Measurements from ENCODE around the gene SMYD2. TPM values are rescaled to one million over a fixed set of nuclear protein-coding genes. Genes with fewer than 3 reads are reported as not detected.

SMYD2 gene
- total RNA-seq, 1 donor from 2014 or later, result 46.8 TPM

GRCh38 chr1:214321705-214322453 lies 40.9 kb downstream of the SMYD2 start:
- H3K27ac Mint-ChIP-seq, result no peak overlapping the region
- no peaks in the 10 kb centered on the region for H3K4me1 Mint-ChIP-seq (ENCODE audit: low read depth)
- H3K27me3 Mint-ChIP-seq, result no peaks in the 10 kb centered on the region
- no peak overlapping the region for H3K4me3 Mint-ChIP-seq (ENCODE audit: low read depth)
- no peak for TF ChIP-seq CTCF (IDR thresholded peaks at IDR 0.05; ENCODE audit: unreplicated experiment)
- no peaks in the 10 kb centered on the region for H3K9me3 Mint-ChIP-seq (ENCODE audit: low read depth)
- H3K36me3 Mint-ChIP-seq (ENCODE audit: insufficient read depth), result peaks cover 16% of the 10 kb centered on the region
- no peak for DNase-seq (ENCODE audit: low spot score, unreplicated experiment)

- H3K27ac Mint-ChIP-seq, result no peak overlapping the region
- H3K9me3 Mint-ChIP-seq (ENCODE audit: low read depth), result no peaks in the 10 kb centered on the region
- no peak overlapping the region for H3K4me3 Mint-ChIP-seq (ENCODE audit: low read depth)
- TF ChIP-seq CTCF (IDR thresholded peaks at IDR 0.05; ENCODE audit: unreplicated experiment), result no peak
- no peaks in the 10 kb centered on the region for H3K27me3 Mint-ChIP-seq
- no peak for DNase-seq (ENCODE audit: low spot score, unreplicated experiment)
- H3K4me1 Mint-ChIP-seq (ENCODE audit: low read depth), result peaks cover 9% of the 10 kb centered on the region
- peaks cover 6% of the 10 kb centered on the region for H3K36me3 Mint-ChIP-seq (ENCODE audit: insufficient read depth)
Measured at GRCh38 chr1:214324896-214325800, 44.2 kb downstream of the SMYD2 start.

- no peak for DNase-seq (ENCODE audit: low spot score, unreplicated experiment)
- H3K27ac Mint-ChIP-seq, result no peak overlapping the region
- no peaks in the 10 kb centered on the region for H3K27me3 Mint-ChIP-seq
- no peak for TF ChIP-seq CTCF (IDR thresholded peaks at IDR 0.05; ENCODE audit: unreplicated experiment)
- H3K4me1 Mint-ChIP-seq (ENCODE audit: low read depth), result peaks cover 15% of the 10 kb centered on the region
- no peaks in the 10 kb centered on the region for H3K9me3 Mint-ChIP-seq (ENCODE audit: low read depth)
- H3K36me3 Mint-ChIP-seq (ENCODE audit: insufficient read depth), result peaks cover 10% of the 10 kb centered on the region
- H3K4me3 Mint-ChIP-seq (ENCODE audit: low read depth), result no peak overlapping the region
Measured at GRCh38 chr1:214326406-214326805, 45.4 kb downstream of the SMYD2 start.

- no peak overlapping the region for H3K4me3 Mint-ChIP-seq (ENCODE audit: low read depth)
- no peaks in the 10 kb centered on the region for H3K27me3 Mint-ChIP-seq
- H3K27ac Mint-ChIP-seq, result no peak overlapping the region
Measured at GRCh38 chr1:214327514-214327913, 46.6 kb downstream of the SMYD2 start.

More at GRCh38 chr1:214327514-214327913, 46.6 kb downstream of the SMYD2 start:
- TF ChIP-seq CTCF (IDR thresholded peaks at IDR 0.05; ENCODE audit: unreplicated experiment), result no peak
- H3K36me3 Mint-ChIP-seq (ENCODE audit: insufficient read depth), result peaks cover 12% of the 10 kb centered on the region
- H3K9me3 Mint-ChIP-seq (ENCODE audit: low read depth), result no peaks in the 10 kb centered on the region
- DNase-seq (ENCODE audit: low spot score, unreplicated experiment), result no peak
- peaks cover 15% of the 10 kb centered on the region for H3K4me1 Mint-ChIP-seq (ENCODE audit: low read depth)
